NCI-H345 treated with DMSO at 0.1 percent for 48 hours (cell line): Measurements from ENCODE around the gene ZNF687.
A peak's percentile ranks its signal among the peaks of the same experiment; 100 is the strongest.

Experiments
- DNase-seq: peaks from one replicate; lab custom pipeline; 2025; ENCODE audit not compliant: unreplicated experiment; lab: John Stamatoyannopoulos, UW

Gene ZNF687, protein sequence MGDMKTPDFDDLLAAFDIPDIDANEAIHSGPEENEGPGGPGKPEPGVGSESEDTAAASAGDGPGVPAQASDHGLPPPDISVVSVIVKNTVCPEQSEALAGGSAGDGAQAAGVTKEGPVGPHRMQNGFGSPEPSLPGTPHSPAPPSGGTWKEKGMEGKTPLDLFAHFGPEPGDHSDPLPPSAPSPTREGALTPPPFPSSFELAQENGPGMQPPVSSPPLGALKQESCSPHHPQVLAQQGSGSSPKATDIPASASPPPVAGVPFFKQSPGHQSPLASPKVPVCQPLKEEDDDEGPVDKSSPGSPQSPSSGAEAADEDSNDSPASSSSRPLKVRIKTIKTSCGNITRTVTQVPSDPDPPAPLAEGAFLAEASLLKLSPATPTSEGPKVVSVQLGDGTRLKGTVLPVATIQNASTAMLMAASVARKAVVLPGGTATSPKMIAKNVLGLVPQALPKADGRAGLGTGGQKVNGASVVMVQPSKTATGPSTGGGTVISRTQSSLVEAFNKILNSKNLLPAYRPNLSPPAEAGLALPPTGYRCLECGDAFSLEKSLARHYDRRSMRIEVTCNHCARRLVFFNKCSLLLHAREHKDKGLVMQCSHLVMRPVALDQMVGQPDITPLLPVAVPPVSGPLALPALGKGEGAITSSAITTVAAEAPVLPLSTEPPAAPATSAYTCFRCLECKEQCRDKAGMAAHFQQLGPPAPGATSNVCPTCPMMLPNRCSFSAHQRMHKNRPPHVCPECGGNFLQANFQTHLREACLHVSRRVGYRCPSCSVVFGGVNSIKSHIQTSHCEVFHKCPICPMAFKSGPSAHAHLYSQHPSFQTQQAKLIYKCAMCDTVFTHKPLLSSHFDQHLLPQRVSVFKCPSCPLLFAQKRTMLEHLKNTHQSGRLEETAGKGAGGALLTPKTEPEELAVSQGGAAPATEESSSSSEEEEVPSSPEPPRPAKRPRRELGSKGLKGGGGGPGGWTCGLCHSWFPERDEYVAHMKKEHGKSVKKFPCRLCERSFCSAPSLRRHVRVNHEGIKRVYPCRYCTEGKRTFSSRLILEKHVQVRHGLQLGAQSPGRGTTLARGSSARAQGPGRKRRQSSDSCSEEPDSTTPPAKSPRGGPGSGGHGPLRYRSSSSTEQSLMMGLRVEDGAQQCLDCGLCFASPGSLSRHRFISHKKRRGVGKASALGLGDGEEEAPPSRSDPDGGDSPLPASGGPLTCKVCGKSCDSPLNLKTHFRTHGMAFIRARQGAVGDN

DNA sequence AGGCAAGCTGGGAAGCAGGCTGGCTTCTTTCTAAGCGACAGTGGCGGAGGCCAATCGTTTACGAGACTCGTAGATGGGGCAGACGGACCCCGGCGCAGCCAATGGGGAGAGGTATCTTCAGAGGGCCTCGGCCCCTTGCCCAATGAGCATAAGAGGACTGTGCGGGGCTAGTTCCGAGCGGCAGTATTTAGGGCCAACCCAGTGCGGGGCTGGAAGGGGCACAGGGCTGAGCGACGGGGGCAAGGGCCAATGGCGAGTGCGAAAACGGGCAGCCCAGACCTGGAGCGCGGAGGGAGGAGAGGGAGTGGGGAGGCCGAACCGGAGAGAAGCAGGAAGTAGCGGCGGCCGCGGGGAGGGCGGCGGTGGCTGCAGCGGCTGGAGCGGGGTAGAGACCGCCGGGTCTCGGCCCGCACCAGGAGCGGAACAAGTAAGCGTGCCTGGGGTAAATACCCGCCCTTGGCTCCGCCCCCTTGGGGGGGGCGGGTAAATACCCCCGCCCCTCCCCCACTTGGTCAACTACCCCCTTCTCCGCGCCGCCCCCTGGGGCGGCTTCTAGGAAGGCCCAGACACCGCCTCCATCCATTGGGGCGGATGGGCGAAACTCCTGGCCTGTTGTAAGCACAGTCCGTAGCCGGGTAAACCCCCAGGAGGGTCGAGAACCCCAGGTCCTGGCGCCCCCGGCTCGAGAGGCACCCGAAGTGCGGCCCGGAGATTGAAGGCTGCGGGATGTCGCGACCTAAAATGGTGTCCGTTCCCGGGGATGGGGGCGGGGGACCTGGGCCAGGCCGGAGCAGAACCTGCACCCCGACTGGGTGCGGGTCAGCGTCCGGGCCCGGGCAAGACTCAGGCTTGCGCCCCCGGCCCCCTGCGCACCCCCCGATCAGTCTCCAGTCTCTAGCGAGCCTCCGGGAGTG, at the start of gene ZNF687:
Gene ZNF687 (plus strand): TSS at position 331 of the 914 bp plus-strand sequence. CDS start 3,993 bp downstream, outside the sequence.
- peak; percentile 100 for DNase-seq

GRCh38 chr1:151235235-151235634, 46.9 kb upstream of the ZNF687 start:
- DNase-seq: no peak

DNA sequence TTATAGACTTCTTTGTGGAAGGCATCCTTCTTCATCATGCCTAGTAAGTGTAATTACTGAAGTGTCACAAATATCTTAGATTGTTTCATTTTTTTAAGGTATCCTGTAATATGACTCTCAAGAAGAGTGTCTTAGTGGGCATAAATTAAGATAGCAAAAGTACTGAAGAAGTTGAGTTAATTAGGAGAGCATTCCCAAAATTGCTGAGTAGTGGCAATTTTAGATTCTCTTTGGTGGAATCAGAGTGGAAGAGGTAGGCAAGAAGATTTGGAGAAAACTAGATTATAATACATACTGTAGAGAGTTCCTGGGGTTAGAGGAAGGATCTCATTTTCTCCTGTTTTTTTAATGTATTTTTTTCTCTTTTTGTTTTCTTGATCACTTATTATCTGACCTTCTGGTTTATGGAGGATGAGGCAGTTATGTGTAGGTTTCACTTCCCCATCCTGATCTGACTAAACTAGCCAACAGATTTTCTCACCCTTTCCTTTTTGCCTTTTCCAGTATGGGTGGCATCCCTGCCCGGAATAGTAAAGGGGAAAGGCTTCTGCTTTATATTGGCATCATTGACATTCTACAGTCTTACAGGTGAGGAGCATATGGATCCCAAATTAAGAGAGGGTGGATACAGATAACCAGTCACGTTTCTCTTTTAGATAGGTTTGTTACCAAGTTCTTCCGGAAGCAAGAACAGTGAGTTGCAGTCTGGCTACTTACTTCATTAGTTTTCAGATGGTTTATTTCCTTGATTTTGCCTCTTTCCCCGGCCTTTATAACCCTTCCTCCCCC, 44.2 kb upstream of the ZNF687 start:
- no peak for DNase-seq

DNA sequence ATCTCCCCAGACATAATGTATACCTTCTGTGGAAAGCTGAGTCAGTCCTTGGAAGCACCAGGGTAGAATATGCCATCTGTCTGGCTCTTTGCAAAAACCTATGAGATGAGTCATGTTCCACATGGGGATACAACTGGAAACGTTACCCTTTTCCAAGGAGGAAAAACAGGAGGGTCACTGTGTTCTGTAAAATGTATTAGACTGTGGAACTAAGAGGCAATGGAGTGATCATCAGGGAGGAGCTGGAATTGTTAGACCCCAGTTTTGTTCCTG, 43.7 kb upstream of the ZNF687 start:
- DNase-seq: no peak

- DNase-seq: no peak
These were observed 39.7 kb upstream of the ZNF687 start for GRCh38 chr1:151242442-151242841.

- DNase-seq: no peak
These were observed 38.3 kb upstream of the ZNF687 start for GRCh38 chr1:151243683-151244216.

DNA sequence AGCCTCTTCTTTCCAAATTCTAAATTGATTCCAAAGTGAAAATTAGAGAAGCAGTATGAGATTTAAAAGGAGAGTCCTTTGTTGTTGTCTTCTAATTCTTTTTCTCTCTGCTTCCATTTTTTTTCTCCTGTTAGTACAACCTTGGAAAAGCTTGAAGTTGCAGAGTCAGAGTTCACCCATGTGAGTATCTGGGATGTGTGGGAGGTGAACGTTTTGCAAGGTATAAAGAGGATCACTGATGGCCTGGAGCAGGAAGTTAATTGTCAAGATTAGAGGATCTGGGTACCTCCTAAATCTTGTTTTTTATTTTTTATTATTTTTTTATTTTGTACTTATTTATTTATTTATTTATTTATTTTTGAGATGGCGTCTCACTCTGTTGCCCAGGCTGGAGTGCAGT, 35.3 kb upstream of the ZNF687 start:
- DNase-seq: no peak

GRCh38 chr1:151251656-151252470, 30.2 kb upstream of the ZNF687 start:
- DNase-seq: peak; percentile 96

DNA sequence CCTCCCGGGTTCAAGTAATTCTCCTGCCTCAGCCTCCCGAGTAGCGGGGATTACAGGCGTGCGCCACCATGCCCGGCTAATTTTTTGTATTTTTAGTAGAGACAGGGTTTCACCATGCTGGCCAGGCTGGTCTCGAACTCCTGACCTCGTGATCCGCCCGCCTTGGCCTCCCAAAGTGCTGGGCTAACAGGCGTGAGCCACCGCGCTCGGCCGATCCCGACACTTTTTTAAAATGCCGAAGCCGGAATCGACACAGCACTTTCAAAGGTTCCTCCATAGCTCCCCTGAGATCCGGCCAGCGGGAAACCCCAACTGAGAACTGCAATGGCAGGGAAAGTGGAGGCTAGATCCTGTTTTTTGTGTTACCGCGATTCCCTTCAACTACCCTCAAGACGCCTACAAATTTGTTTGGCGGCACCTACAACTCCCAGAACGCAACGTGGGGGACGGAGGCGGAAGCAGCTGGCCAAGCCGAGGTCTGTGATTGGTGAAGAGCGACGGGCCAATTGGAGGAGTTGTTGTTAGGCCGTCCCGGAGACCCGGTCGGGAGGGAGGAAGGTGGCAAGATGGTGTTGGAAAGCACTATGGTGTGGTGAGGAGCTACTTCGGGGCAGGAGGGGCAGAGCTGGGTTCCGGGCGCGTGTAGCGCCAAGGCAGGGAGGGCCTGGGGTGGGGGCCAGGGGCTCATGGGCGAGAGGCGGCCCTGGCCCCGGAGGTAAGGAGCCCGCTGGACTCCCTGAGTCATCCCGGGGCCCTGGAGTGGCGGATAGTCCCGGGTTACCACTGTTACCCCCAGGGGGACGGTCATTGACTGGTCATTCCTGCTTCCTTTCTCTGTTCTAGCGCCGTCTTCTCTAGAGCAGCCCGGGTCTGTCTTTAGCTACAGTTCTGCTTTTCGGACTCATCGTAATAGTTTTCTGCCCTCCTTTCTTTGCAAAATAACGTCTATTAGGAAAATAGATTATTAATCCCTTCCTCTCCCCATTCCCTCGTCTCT, 27.6 kb upstream of the ZNF687 start, which contains the start of gene PSMD4:
Gene PSMD4 (plus strand): TSS at position 518 of the 997 bp plus-strand sequence. CDS start 49 bp downstream, at position 567.
- peak; percentile 100 for DNase-seq

- no peak for DNase-seq
These were observed 26.7 kb upstream of the ZNF687 start for GRCh38 chr1:151255381-151255780.

- DNase-seq: no peak
These were observed 22.7 kb upstream of the ZNF687 start for GRCh38 chr1:151259351-151259750.

DNA sequence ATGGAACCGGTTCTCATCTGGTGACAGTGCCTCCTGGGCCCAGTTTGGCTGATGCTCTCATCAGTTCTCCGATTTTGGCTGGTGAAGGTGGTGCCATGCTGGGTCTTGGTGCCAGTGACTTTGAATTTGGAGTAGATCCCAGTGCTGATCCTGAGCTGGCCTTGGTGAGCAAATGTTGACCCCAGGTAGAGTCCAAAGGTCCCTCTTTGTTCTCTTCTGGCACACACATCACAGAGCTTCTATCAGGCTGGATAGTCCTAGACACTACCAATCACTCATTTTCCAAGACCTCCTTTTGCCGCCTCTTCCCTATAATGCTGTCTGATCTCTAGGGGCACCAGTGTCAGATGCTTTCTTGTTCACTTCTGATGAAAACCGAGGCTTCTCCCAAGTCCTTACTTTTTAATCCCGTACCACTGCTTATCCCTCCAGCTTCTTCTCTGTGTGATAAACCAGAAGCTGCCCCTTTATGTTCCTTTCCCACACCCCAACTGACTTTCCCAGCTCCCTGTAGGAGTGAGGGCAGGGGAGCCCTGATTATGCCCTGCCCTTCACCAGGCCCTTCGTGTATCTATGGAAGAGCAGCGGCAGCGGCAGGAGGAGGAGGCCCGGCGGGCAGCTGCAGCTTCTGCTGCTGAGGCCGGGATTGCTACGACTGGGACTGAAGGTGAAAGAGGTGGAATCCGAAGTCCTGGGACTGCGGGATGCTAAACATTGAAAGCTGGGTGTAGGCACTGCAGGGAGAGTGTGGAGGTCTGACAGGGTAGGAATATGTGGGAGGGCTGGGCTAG, 16.5 kb upstream of the ZNF687 start:
- DNase-seq: no peak

GRCh38 chr1:151266315-151266714, 15.8 kb upstream of the ZNF687 start:
- no peak for DNase-seq

DNA sequence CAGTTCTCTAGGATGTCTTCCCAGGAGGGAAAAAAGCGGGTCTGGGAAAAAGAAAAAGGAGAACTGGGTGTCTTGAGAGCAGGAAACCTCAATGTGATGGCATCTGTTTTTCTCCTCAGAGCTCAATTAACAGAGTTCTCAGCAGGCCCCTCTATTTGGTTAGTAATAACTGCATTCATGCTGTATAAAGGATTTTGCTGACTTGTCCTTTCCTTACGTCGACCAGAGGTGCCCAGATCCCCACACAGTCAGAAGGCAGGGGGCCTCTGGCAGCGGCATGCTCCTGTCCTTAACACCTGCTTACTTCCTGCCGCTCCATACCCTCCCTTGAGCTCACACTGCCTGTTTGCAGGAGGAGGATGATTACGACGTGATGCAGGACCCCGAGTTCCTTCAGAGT, 15.3 kb upstream of the ZNF687 start:
- no peak for DNase-seq

GRCh38 chr1:151267760-151268159, 14.3 kb upstream of the ZNF687 start:
- DNase-seq: no peak

DNA sequence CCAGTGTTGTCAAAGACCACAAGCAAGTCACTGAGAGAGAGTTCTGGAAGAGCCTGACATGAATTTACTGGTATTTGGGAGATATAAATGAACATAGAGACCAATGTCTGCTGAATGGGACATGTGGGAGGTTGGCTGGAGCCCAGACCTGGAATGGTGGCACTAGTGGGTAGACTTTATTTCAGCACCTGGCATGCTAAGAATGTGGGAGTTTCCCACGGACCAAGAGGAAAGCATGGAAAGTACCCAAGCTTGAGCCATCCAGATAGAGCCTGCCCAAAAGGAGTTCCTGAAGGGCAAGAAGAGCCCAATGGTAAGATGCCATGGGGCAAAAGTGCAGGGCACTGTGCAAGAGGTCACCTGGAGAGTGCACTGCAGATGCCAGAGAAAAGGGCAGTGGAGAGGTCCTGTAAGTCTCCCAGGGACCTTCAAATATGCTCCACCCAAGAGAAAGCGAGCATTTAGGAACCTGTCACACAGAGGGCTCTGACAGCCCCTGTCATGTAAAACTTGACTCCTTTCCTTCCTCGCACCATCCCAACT, 8.1 kb upstream of the ZNF687 start:
- no peak for DNase-seq
